Spinal cord (tissue), 10 donors: Measurements from ENCODE around the gene MMP15. TPM values are rescaled to one million over a fixed set of nuclear protein-coding genes. Genes with fewer than 3 reads are reported as not detected.
"Not testable (repeated sequence)": the region's sequence is repeated elsewhere in the genome, so short reads cannot be mapped to it uniquely, and the experiment has no call there.

ENCODE experiments used
- DNase-seq, 6 donors: peaks; one replicate each; pipeline versions ENCODE4 v3.0.0 to v3.0.0-alpha.2; 2013 to 2015; ENCODE audit warnings: low spot score in 6 of 6, low read depth in 4 of 6
- H3K27ac ChIP-seq: one replicate; pipeline ENCODE4 v1.5.1; 2013; ENCODE audit warnings: low read depth, low read length, control low read depth
- H3K27me3 ChIP-seq: one replicate; pipeline ENCODE4 v1.6.1; 2013; ENCODE audit warnings: low read length; ENCODE audit not compliant: control insufficient read depth, insufficient read depth
- H3K36me3 ChIP-seq: one replicate; pipeline ENCODE4 v1.6.1; 2013; ENCODE audit warnings: low read length; ENCODE audit not compliant: control insufficient read depth, insufficient read depth
- H3K4me1 ChIP-seq: one replicate; pipeline ENCODE4 v1.6.1; 2013; ENCODE audit warnings: low read length; ENCODE audit not compliant: control insufficient read depth, insufficient read depth
- H3K4me3 ChIP-seq: one replicate; pipeline ENCODE4 v1.5.1; 2013; ENCODE audit warnings: low read depth, low read length, control low read depth
- H3K9me3 ChIP-seq: one replicate; pipeline ENCODE4 v1.6.1; 2013; ENCODE audit warnings: low read length; ENCODE audit not compliant: control insufficient read depth, insufficient read depth
- WGBS: methylation state at CpG from one replicate; pipeline ENCODE4 v1.1.5; 2013; ENCODE audit warnings: missing lambda C conversion rate; ENCODE audit not compliant: insufficient coverage; 5-methylcytosine and 5-hydroxymethylcytosine counted together
- long read RNA-seq, 4 donors: transcript quantifications; one replicate each; lab custom pipeline, GENCODE V29; 2026
- polyA plus RNA-seq, 2 donors: library from polyadenylated mRNA; unstranded; fragments of 120-200 nt; gene quantifications; one replicate each; pipeline ENCODE4 v1.2.1, GENCODE V29; 2013; ENCODE audit not compliant: insufficient read length in 2 of 2
- total RNA-seq, 2 donors: library from RNA; depleted of rRNA in 1 of 2; stranded (reverse); fragments of 120-200 nt in 1 of 2; fragments of >200 nt in 1 of 2; gene quantifications; one replicate each; pipeline versions ENCODE4 v1.2.3 to v1.2.4, GENCODE V29; 2013 to 2014
- donor health status: healthy.

MMP15 gene
- total RNA-seq (10 to 100 TPM; 23.2 to 29.6 TPM), polyA plus RNA-seq (10 to 100 TPM; 45.5 to 51.3 TPM)
- long read RNA-seq, donor 1, full-length matches to known transcripts, result 10 of 10 reads
- long read RNA-seq, donor 1, partial matches to known transcripts, result 0 of 10 reads
- long read RNA-seq, donor 1, other reads (novel, unspliced or antisense), result 0 of 10 reads
- long read RNA-seq, donor 2, full-length matches to known transcripts, result 4 of 4 reads
- long read RNA-seq, donor 2, partial matches to known transcripts, result 0 of 4 reads
- long read RNA-seq, donor 2, other reads (novel, unspliced or antisense), result 0 of 4 reads
- long read RNA-seq, donor 3, full-length matches to known transcripts, result 2 of 2 reads
- long read RNA-seq, donor 3, partial matches to known transcripts, result 0 of 2 reads
- long read RNA-seq, donor 3, other reads (novel, unspliced or antisense), result 0 of 2 reads
- long read RNA-seq, donor 4, full-length matches to known transcripts, result 6 of 6 reads
- long read RNA-seq, donor 4, partial matches to known transcripts, result 0 of 6 reads
- long read RNA-seq, donor 4, other reads (novel, unspliced or antisense), result 0 of 6 reads

GRCh38 chr16:58025351-58026138 is at the start of gene MMP15:
Gene MMP15, plus strand, starts transcription at chr16:58025754. Its CDS starts 597 bp downstream, at chr16:58026351.
- H3K4me1 ChIP-seq, result peaks cover 88% of the 10 kb centered on the region

GRCh38 chr16:57976331-57976796 is 49.2 kb upstream of the MMP15 start:
- Histone ChIP-seq H3K27me3 (no peaks in the 10 kb centered on the region), H3K4me1 (peaks cover 11% of the 10 kb centered on the region), H3K36me3 (no peaks in the 10 kb centered on the region), H3K27ac (no peak overlapping the region), H3K9me3 (no peaks in the 10 kb centered on the region), H3K4me3 (no peak overlapping the region)
- 39% methylated on average over 2 of the region's 2 CpGs for WGBS
- peak in 2 of 6 donors; percentile 47 to 62 for DNase-seq

More at GRCh38 chr16:58025351-58026138, at the start of gene MMP15:
- Histone ChIP-seq H3K36me3 (peaks cover 17% of the 10 kb centered on the region), H3K9me3 (no peaks in the 10 kb centered on the region), H3K4me3 (peak within 1 kb of the TSS; percentile 78), H3K27me3 (peaks cover 3% of the 10 kb centered on the region), H3K27ac (peak within 1 kb of the TSS; percentile 63)
- peak in 4 of 6 donors; percentile 38 to 92 (median 70) for DNase-seq
- 0% methylated on average over 83 of the region's 90 CpGs for WGBS

GRCh38 chr16:57977418-57978069 is 48.0 kb upstream of the MMP15 start:
- H3K27ac ChIP-seq, result no peak overlapping the region
- WGBS, result 87% methylated on average over 11 of the region's 12 CpGs
- peaks cover 11% of the 10 kb centered on the region for H3K4me1 ChIP-seq
- H3K36me3 ChIP-seq, result no peaks in the 10 kb centered on the region
- no peak overlapping the region for H3K4me3 ChIP-seq
- H3K9me3 ChIP-seq, result no peaks in the 10 kb centered on the region
- no peaks in the 10 kb centered on the region for H3K27me3 ChIP-seq
- DNase-seq, result no peak

- not testable (repeated sequence) for H3K9me3 ChIP-seq, H3K36me3 ChIP-seq, H3K27me3 ChIP-seq, DNase-seq, H3K4me3 ChIP-seq, H3K27ac ChIP-seq
- WGBS, result 89% methylated on average over 2 of the region's 2 CpGs
- peaks cover 11% of the 10 kb centered on the region for H3K4me1 ChIP-seq
Measured at GRCh38 chr16:57978070-57978465, 47.5 kb upstream of the MMP15 start.

GRCh38 chr16:57979006-57979585 is 46.5 kb upstream of the MMP15 start:
- 87% methylated on average over 10 of the region's 11 CpGs for WGBS
- no peaks in the 10 kb centered on the region for H3K9me3 ChIP-seq
- no peak overlapping the region for H3K4me3 ChIP-seq
- no peaks in the 10 kb centered on the region for H3K36me3 ChIP-seq
- H3K4me1 ChIP-seq, result peaks cover 11% of the 10 kb centered on the region
- H3K27ac ChIP-seq, result no peak overlapping the region
- no peak for DNase-seq
- H3K27me3 ChIP-seq, result peaks cover under 1% of the 10 kb centered on the region

GRCh38 chr16:57981636-57982035 is 43.9 kb upstream of the MMP15 start:
- H3K27ac ChIP-seq, result no peak overlapping the region
- H3K4me1 ChIP-seq, result peaks cover 20% of the 10 kb centered on the region
- H3K36me3 ChIP-seq, result no peaks in the 10 kb centered on the region
- H3K27me3 ChIP-seq, result peaks cover 19% of the 10 kb centered on the region
- 93% methylated on average over 5 of the region's 7 CpGs for WGBS
- H3K9me3 ChIP-seq, result no peaks in the 10 kb centered on the region
- no peak overlapping the region for H3K4me3 ChIP-seq
- DNase-seq, result no peak

- H3K27me3 ChIP-seq, result peaks cover 22% of the 10 kb centered on the region
- no CpG with 5 or more reads among the region's 5 CpGs for WGBS
- peak in 1 of 6 donors; percentile 31 for DNase-seq
- no peak overlapping the region for H3K4me3 ChIP-seq
- H3K36me3 ChIP-seq, result no peaks in the 10 kb centered on the region
- no peaks in the 10 kb centered on the region for H3K9me3 ChIP-seq
- no peak overlapping the region for H3K27ac ChIP-seq
- peaks cover 20% of the 10 kb centered on the region for H3K4me1 ChIP-seq
Measured at GRCh38 chr16:57982385-57982784, 43.2 kb upstream of the MMP15 start.

GRCh38 chr16:57984443-57985203 is 40.9 kb upstream of the MMP15 start:
- Histone ChIP-seq H3K9me3 (no peaks in the 10 kb centered on the region), H3K36me3 (no peaks in the 10 kb centered on the region), H3K27ac (no peak overlapping the region), H3K4me3 (peak overlapping the region; percentile 59), H3K27me3 (peaks cover 22% of the 10 kb centered on the region), H3K4me1 (peaks cover 20% of the 10 kb centered on the region)
- peak in 3 of 6 donors; percentile 54 to 94 (median 90) for DNase-seq
- WGBS, result 6% methylated on average over 59 of the region's 64 CpGs
